ENCODE measurements around the gene OR6C70.

OR6C70 gene

GRCh38 chr12:55420307-55420962 is 49.5 kb downstream of the OR6C70 start:
- FAIRE-seq (no peak), DNase-seq (ENCODE audit: low spot score) (no peak)
